Measurements from ENCODE around the gene ZNF106.

DNA sequence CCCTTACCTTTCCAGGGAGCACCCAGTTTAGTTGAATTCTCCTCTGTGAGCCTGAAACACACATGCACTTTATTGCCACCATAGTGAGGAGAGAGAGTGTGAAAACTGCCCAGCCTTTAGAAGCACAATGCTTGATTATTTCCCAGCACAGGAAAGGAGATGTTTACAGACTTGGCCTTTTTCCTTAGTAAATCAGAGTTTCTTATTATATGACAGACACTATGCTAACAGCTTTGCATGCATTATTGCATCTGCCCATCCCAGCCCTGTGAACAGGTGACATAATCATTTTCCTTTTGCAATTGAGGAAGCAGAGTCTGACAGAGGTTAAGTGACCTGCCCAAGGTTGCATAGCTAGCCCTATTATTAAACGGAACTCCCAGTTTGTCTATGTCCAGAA lies 95.1 kb downstream of the ZNF106 start:
- TF ChIP-seq CTCF (IDR thresholded peaks at IDR 0.05) (no peak), POLR2AphosphoS5 (IDR thresholded peaks at IDR 0.05; ENCODE audit: low read depth, low read length) (no peak), TCF7L2 (IDR thresholded peaks at IDR 0.05; ENCODE audit: low read depth, low read length) (no peak), SIN3A (IDR thresholded peaks at IDR 0.05; ENCODE audit: borderline replicate concordance, insufficient read depth, low read depth, low read length) (no peak)
- TF ChIP-seq, protein P1, sequence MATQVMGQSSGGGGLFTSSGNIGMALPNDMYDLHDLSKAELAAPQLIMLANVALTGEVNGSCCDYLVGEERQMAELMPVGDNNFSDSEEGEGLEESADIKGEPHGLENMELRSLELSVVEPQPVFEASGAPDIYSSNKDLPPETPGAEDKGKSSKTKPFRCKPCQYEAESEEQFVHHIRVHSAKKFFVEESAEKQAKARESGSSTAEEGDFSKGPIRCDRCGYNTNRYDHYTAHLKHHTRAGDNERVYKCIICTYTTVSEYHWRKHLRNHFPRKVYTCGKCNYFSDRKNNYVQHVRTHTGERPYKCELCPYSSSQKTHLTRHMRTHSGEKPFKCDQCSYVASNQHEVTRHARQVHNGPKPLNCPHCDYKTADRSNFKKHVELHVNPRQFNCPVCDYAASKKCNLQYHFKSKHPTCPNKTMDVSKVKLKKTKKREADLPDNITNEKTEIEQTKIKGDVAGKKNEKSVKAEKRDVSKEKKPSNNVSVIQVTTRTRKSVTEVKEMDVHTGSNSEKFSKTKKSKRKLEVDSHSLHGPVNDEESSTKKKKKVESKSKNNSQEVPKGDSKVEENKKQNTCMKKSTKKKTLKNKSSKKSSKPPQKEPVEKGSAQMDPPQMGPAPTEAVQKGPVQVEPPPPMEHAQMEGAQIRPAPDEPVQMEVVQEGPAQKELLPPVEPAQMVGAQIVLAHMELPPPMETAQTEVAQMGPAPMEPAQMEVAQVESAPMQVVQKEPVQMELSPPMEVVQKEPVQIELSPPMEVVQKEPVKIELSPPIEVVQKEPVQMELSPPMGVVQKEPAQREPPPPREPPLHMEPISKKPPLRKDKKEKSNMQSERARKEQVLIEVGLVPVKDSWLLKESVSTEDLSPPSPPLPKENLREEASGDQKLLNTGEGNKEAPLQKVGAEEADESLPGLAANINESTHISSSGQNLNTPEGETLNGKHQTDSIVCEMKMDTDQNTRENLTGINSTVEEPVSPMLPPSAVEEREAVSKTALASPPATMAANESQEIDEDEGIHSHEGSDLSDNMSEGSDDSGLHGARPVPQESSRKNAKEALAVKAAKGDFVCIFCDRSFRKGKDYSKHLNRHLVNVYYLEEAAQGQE (IDR thresholded peaks at IDR 0.05; ENCODE audit: insufficient read depth in 1 of 2, low read depth in 2 of 2, low read length in 1 of 2) = no peak
